SK-N-SH (cell line): ENCODE results near the gene PAWR. TPM values are rescaled to one million over a fixed set of nuclear protein-coding genes. Genes with fewer than 3 reads are reported as not detected.

Experiments used
- CTCF ChIA-PET: fragments of 300-600, 350-600 bp; formaldehyde crosslinking; extraction: SDS; loops from one replicate; lab custom pipeline; 2021; lab: Yijun Ruan, JAX
- POLR2A ChIA-PET: fragments of 350-600 bp; sonication (Branson Sonifier 250); formaldehyde crosslinking; extraction: SDS; loops from one replicate; lab custom pipeline; 2020; ENCODE audit warnings: antibody characterized with exemption, inconsistent platforms; lab: Yijun Ruan, JAX
- DNase-seq: peaks from one replicate; pipeline ENCODE4 v3.0.0; 2012
- H2AFZ ChIP-seq: fragments of 200-600 bp; sonication (generic); 2 replicates; pipeline ENCODE4 v1.8.1; 2016; ENCODE audit warnings: antibody characterized with exemption, mild to moderate bottlenecking, low read depth
- H3F3A ChIP-seq: fragments of 200-600 bp; sonication (generic); replicated peaks from 2 replicates; pipeline ENCODE3; 2016; ENCODE audit warnings: antibody characterized with exemption, mild to moderate bottlenecking; ENCODE audit not compliant: insufficient read depth
- H3K27ac ChIP-seq, 2 experiments: fragments of 200-500 bp in 1 of 2; fragments of 200-600 bp in 1 of 2; sonication (Bioruptor generic) in 1 of 2; sonication (generic), shearing (Covaris generic) in 1 of 2; 2 replicates each; pipeline versions ENCODE4 v1.5.1 to v1.6.1; 2014 to 2016; ENCODE audit warnings: low read depth in 2 of 2, inconsistent platforms in 1 of 2, low read length in 1 of 2, mild to moderate bottlenecking in 1 of 2, mixed read lengths in 1 of 2
- H3K27me3 ChIP-seq: fragments of 200-600 bp; sonication (generic), shearing (Covaris generic); 2 replicates; pipeline ENCODE4 v1.6.1; 2016; ENCODE audit warnings: mixed run types; ENCODE audit not compliant: insufficient read depth
- H3K36me3 ChIP-seq, 2 experiments: fragments of 200-500 bp in 1 of 2; fragments of 200-600 bp in 1 of 2; sonication (Bioruptor generic) in 1 of 2; sonication (generic) in 1 of 2; replicated peaks in 1 of 2; 2 replicates each; pipeline versions ENCODE3 to v1.5.1; 2014 to 2016; ENCODE audit warnings: low read length in 1 of 2, mild to moderate bottlenecking in 1 of 2; ENCODE audit not compliant: insufficient read depth in 2 of 2, control insufficient read depth in 1 of 2
- H3K4me1 ChIP-seq, 2 experiments: fragments of 200-500 bp in 1 of 2; fragments of 200-600 bp in 1 of 2; sonication (Bioruptor generic) in 1 of 2; sonication (generic), shearing (Covaris generic) in 1 of 2; 2 replicates each; pipeline versions ENCODE4 v1.5.1 to v1.6.1; 2014 to 2016; ENCODE audit warnings: low read depth in 1 of 2, low read length in 1 of 2, mixed run types in 1 of 2; ENCODE audit not compliant: insufficient read depth in 2 of 2, control insufficient read depth in 1 of 2
- H3K4me2 ChIP-seq: fragments of 200-600 bp; sonication (generic), shearing (Covaris generic); 2 replicates; pipeline ENCODE4 v1.6.1; 2017; ENCODE audit warnings: mixed run types
- H3K4me3 ChIP-seq, 2 experiments: fragments of 200-500 bp in 1 of 2; fragments of 200-600 bp in 1 of 2; sonication (Bioruptor generic) in 1 of 2; sonication (generic), shearing (Covaris generic) in 1 of 2; 2 replicates each; pipeline versions ENCODE4 v1.5.1 to v1.8.1; 2014 to 2016; ENCODE audit warnings: low read depth in 2 of 2, inconsistent platforms in 1 of 2, low read length in 1 of 2, mild to moderate bottlenecking in 1 of 2, mixed read lengths in 1 of 2, moderate library complexity in 1 of 2
- H3K79me2 ChIP-seq: fragments of 200-600 bp; sonication (generic); 2 replicates; pipeline ENCODE4 v1.8.1; 2017; ENCODE audit warnings: mild to moderate bottlenecking; ENCODE audit not compliant: insufficient read depth
- H3K9ac ChIP-seq: fragments of 200-600 bp; sonication (generic); 2 replicates; pipeline ENCODE4 v1.6.1; 2017; ENCODE audit warnings: mixed run types
- H3K9me2 ChIP-seq: fragments of 200-600 bp; sonication (generic); 2 replicates; pipeline ENCODE4 v1.6.1; 2017; ENCODE audit warnings: mixed run types
- H3K9me3 ChIP-seq: fragments of 200-600 bp; sonication (generic); 2 replicates; pipeline ENCODE4 v1.6.1; 2017; ENCODE audit warnings: mixed run types, mild to moderate bottlenecking, moderate library complexity
- H4K20me1 ChIP-seq: fragments of 200-600 bp; sonication (generic); 2 replicates; pipeline ENCODE4 v1.6.1; 2017; ENCODE audit warnings: mild to moderate bottlenecking, mixed run types; ENCODE audit not compliant: insufficient read depth
- CHD2 ChIP-seq: fragments of 150-350 bp; IDR thresholded peaks from 2 replicates; pipeline ENCODE4 v1.6.1; 2018; ENCODE audit warnings: low read length; ENCODE audit not compliant: partially characterized antibody
- FOXJ3 ChIP-seq: sonication (generic); formaldehyde crosslinking; IDR thresholded peaks from 2 replicates; pipeline ENCODE4 v1.5.1; 2020; ENCODE audit warnings: mild to moderate bottlenecking, missing genetic modification reagents
- FOXM1 ChIP-seq: IDR thresholded peaks from 2 replicates; pipeline ENCODE4 v1.4.0; 2012; ENCODE audit warnings: low read depth, mild to moderate bottlenecking
- GABPA ChIP-seq: IDR thresholded peaks from 2 replicates; pipeline ENCODE4 v1.4.0; 2012; ENCODE audit warnings: low read depth, mild to moderate bottlenecking
- GATA2 ChIP-seq: sonication (generic); formaldehyde crosslinking; IDR thresholded peaks from 2 replicates; pipeline ENCODE4 v1.5.0; 2020; ENCODE audit warnings: mild to moderate bottlenecking, missing genetic modification reagents
- IRF3 ChIP-seq: fragments of 150-350 bp; IDR thresholded peaks from 2 replicates; pipeline ENCODE4 v1.6.1; 2016; ENCODE audit warnings: mild to moderate bottlenecking, low read depth, low read length
- JUND ChIP-seq: IDR thresholded peaks from 2 replicates; pipeline ENCODE4 v1.4.0; 2012
- MAX ChIP-seq: IDR thresholded peaks from 2 replicates; pipeline ENCODE4 v1.4.0; 2012; ENCODE audit warnings: low read depth
- MEF2A ChIP-seq: IDR thresholded peaks from 2 replicates; pipeline ENCODE4 v1.4.0; 2012; ENCODE audit warnings: low read depth, borderline replicate concordance
- NFIC ChIP-seq: IDR thresholded peaks from 2 replicates; pipeline ENCODE4 v1.4.0; 2012; ENCODE audit warnings: borderline replicate concordance
- NRF1 ChIP-seq: IDR thresholded peaks from 2 replicates; pipeline ENCODE4 v1.6.1; 2012; ENCODE audit warnings: low read depth, mild to moderate bottlenecking, low read length
- RAD21 ChIP-seq: IDR thresholded peaks from 2 replicates; pipeline ENCODE4 v1.6.1; 2012; ENCODE audit warnings: mild to moderate bottlenecking, low read length
- RCOR1 ChIP-seq: fragments of 150-350 bp; IDR thresholded peaks from 2 replicates; pipeline ENCODE4 v1.6.1; 2017; ENCODE audit warnings: antibody characterized with exemption, low read length
- SIN3A ChIP-seq: IDR thresholded peaks from 2 replicates; pipeline ENCODE4 v1.6.1; 2012; ENCODE audit warnings: low read depth, mild to moderate bottlenecking, low read length, moderate library complexity, borderline replicate concordance
- TEAD4 ChIP-seq: IDR thresholded peaks from 2 replicates; pipeline ENCODE4 v1.4.0; 2012; ENCODE audit warnings: mild to moderate bottlenecking, borderline replicate concordance; ENCODE audit not compliant: insufficient read depth
- USF2 ChIP-seq: fragments of 150-350 bp; IDR thresholded peaks from 2 replicates; pipeline ENCODE4 v1.6.1; 2017; ENCODE audit warnings: antibody characterized with exemption, low read length, low read depth, borderline replicate concordance
- YY1 ChIP-seq: IDR thresholded peaks from 2 replicates; pipeline ENCODE4 v1.4.0; 2012; ENCODE audit warnings: low read depth, mild to moderate bottlenecking
- ZBTB33 ChIP-seq: IDR thresholded peaks from 2 replicates; pipeline ENCODE4 v1.4.0; 2012; ENCODE audit warnings: low read depth, borderline replicate concordance
- WGBS: methylation state at CpG from one replicate; pipeline ENCODE4 v1.1.6; 2017; ENCODE audit warnings: low lambda C conversion rate; 5-methylcytosine and 5-hydroxymethylcytosine counted together
- polyA plus RNA-seq, 3 experiments: library from polyadenylated mRNA; depleted of rRNA; stranded (reverse); fragments of >200 nt; gene quantifications; 2 replicates each; pipeline ENCODE4 v1.2.3, GENCODE V29; 2012

PAWR gene
- polyA plus RNA-seq, 1 of the 3 experiments (the other 2 are of a cell fraction): 1.8 TPM

GRCh38 chr12:79617696-79618095 is 73.1 kb downstream of the PAWR start:
- H3K4me1 ChIP-seq: no peaks in the 10 kb centered on the region
- H3K9ac ChIP-seq: no peak overlapping the region
- no peaks in the 10 kb centered on the region for H3K36me3 ChIP-seq
- no peak overlapping the region for H3K27ac ChIP-seq
- 30% methylated on average over 4 of the region's 4 CpGs for WGBS
- no peak for DNase-seq
- H3F3A ChIP-seq: no peaks in the 10 kb centered on the region
- H3K9me2 ChIP-seq: no peaks in the 10 kb centered on the region
- no peaks in the 10 kb centered on the region for H4K20me1 ChIP-seq
- H3K4me3 ChIP-seq: no peak overlapping the region
- no peak overlapping the region for H2AFZ ChIP-seq
- H3K9me3 ChIP-seq: no peaks in the 10 kb centered on the region
- TF ChIP-seq ZBTB33: no peak
- TF ChIP-seq IRF3: no peak
- no peak for TF ChIP-seq TEAD4
- no peak for TF ChIP-seq MAX
- TF ChIP-seq CHD2: no peak
- TF ChIP-seq, all 33 proteins: peak for 0
- ChIA-PET POLR2A (no interaction called here), CTCF (interaction anchor here (0.6 kb wide), 1 partner anchor 16 kb away, joined by 3 read pairs; no protein-coding TSS in a partner anchor)
- H3K27me3 ChIP-seq: no peaks in the 10 kb centered on the region
- no peaks in the 10 kb centered on the region for H3K79me2 ChIP-seq
- no peak overlapping the region for H3K4me2 ChIP-seq

- 28% methylated on average over 7 of the region's 7 CpGs for WGBS
- no peaks in the 10 kb centered on the region for H3K36me3 ChIP-seq
- no peak for TF ChIP-seq RAD21
- no peak for TF ChIP-seq JUND
- no peak for TF ChIP-seq YY1
- TF ChIP-seq FOXJ3 (CRISPR knock-in tag): no peak
- TF ChIP-seq GABPA: no peak
- no peak for TF ChIP-seq USF2
- no peak for TF ChIP-seq NRF1
- TF ChIP-seq NFIC: no peak
- no peak for TF ChIP-seq RCOR1
- no peak for TF ChIP-seq ZBTB33
- TF ChIP-seq GATA2 (CRISPR knock-in tag): no peak
- no peak for TF ChIP-seq TEAD4
- no peak for TF ChIP-seq SIN3A
- TF ChIP-seq MEF2A: no peak
- TF ChIP-seq FOXM1: no peak
Measured at GRCh38 chr12:79615596-79616560, 74.9 kb downstream of the PAWR start.

More at GRCh38 chr12:79615596-79616560, 74.9 kb downstream of the PAWR start:
- H3K27ac ChIP-seq: no peak overlapping the region
- no peak overlapping the region for H3K4me3 ChIP-seq
- H3K4me1 ChIP-seq: no peaks in the 10 kb centered on the region
- H3K4me2 ChIP-seq: no peak overlapping the region
- H3K27me3 ChIP-seq: no peaks in the 10 kb centered on the region
- DNase-seq: no peak
- no peaks in the 10 kb centered on the region for H3F3A ChIP-seq
- no peak overlapping the region for H2AFZ ChIP-seq
- ChIA-PET CTCF (interaction anchor here (0.5 kb wide), 1 partner anchor 264 kb away, joined by 3 read pairs; no protein-coding TSS in a partner anchor), POLR2A (no interaction called here)
- H3K9me3 ChIP-seq: no peaks in the 10 kb centered on the region
- no peaks in the 10 kb centered on the region for H3K79me2 ChIP-seq
- no peak overlapping the region for H3K9ac ChIP-seq
- H4K20me1 ChIP-seq: no peaks in the 10 kb centered on the region
- H3K9me2 ChIP-seq: no peaks in the 10 kb centered on the region
